GM12878 (cell line): ENCODE data around the gene ATP6V0A1. TPM values are rescaled to one million over a fixed set of nuclear protein-coding genes. Genes with fewer than 3 reads are reported as not detected.

Experiments
- ATF7 ChIP-seq: fragments of 450-650 bp; IDR thresholded peaks from 2 replicates; pipeline ENCODE4 v1.6.1; 2016; ENCODE audit warnings: low read depth, mild to moderate bottlenecking
- CBFB ChIP-seq: IDR thresholded peaks from 2 replicates; pipeline ENCODE4 v1.6.1; 2016; ENCODE audit warnings: antibody characterized with exemption, low read depth
- CEBPZ ChIP-seq: fragments of 150-350 bp; IDR thresholded peaks from 2 replicates; pipeline ENCODE4 v1.6.1; 2016; ENCODE audit warnings: low read depth, low read length
- CHD2 ChIP-seq: IDR thresholded peaks from 2 replicates; pipeline ENCODE4 v1.6.1; 2011; ENCODE audit warnings: low read depth, low read length, improper control_type of control experiment, borderline replicate concordance
- CREB1 ChIP-seq: IDR thresholded peaks from 2 replicates; pipeline ENCODE4 v1.6.1; 2012; ENCODE audit warnings: low read depth, mild to moderate bottlenecking, inconsistent platforms
- CREM ChIP-seq: IDR thresholded peaks from 2 replicates; pipeline ENCODE4 v1.6.1; 2014; ENCODE audit warnings: antibody characterized with exemption, low read depth
- DPF2 ChIP-seq: fragments of 450-650 bp; IDR thresholded peaks from 2 replicates; pipeline ENCODE4 v1.6.1; 2017; ENCODE audit warnings: mild to moderate bottlenecking
- E2F4 ChIP-seq: IDR thresholded peaks from 2 replicates; pipeline ENCODE4 v1.6.1; 2012; ENCODE audit warnings: low read depth, low read length, improper control_type of control experiment
- GABPA ChIP-seq: IDR thresholded peaks from 2 replicates; pipeline ENCODE4 v1.6.1; 2014; ENCODE audit warnings: antibody characterized with exemption, low read depth, mild to moderate bottlenecking, inconsistent platforms
- IKZF2 ChIP-seq, 2 experiments: fragments of 450-650 bp; IDR thresholded peaks; 2 replicates each; pipeline ENCODE4 v1.6.1; 2017; ENCODE audit warnings: mild to moderate bottlenecking in 2 of 2, moderate library complexity in 2 of 2
- JUNB ChIP-seq: IDR thresholded peaks from 2 replicates; pipeline ENCODE4 v1.6.1; 2016; ENCODE audit warnings: antibody characterized with exemption, mild to moderate bottlenecking
- MLLT1 ChIP-seq: fragments of 450-650 bp; IDR thresholded peaks from 2 replicates; pipeline ENCODE4 v1.6.1; 2016; ENCODE audit warnings: mild to moderate bottlenecking
- MYC ChIP-seq: IDR thresholded peaks from 2 replicates; pipeline ENCODE4 v1.6.1; 2011; ENCODE audit warnings: mild to moderate bottlenecking, low read length, moderate library complexity, inconsistent platforms; ENCODE audit not compliant: insufficient read depth, insufficient replicate concordance, insufficient read length, severe bottlenecking
- NBN ChIP-seq: fragments of 450-650 bp; IDR thresholded peaks from 2 replicates; pipeline ENCODE4 v1.6.1; 2016
- PBX3 ChIP-seq: IDR thresholded peaks from 2 replicates; pipeline ENCODE4 v1.6.1; 2011; ENCODE audit warnings: mild to moderate bottlenecking, low read depth, low read length, moderate library complexity; ENCODE audit not compliant: insufficient replicate concordance
- RCOR1 ChIP-seq: conservative IDR thresholded peaks from 2 replicates; pipeline ENCODE4 v1.6.1; 2012; ENCODE audit warnings: low read depth, low read length, improper control_type of control experiment
- RELA ChIP-seq: fragments of 450-650 bp; IDR thresholded peaks from 2 replicates; pipeline ENCODE4 v1.8.0; 2014; ENCODE audit warnings: borderline replicate concordance; ENCODE audit not compliant: partially characterized antibody
- SREBF1 ChIP-seq: IDR thresholded peaks from 2 replicates; pipeline ENCODE4 v1.6.1; 2012; ENCODE audit warnings: mild to moderate bottlenecking, low read length
- SREBF2 ChIP-seq: IDR thresholded peaks from 2 replicates; pipeline ENCODE4 v1.6.1; 2012; ENCODE audit warnings: mild to moderate bottlenecking, low read length
- SUPT20H ChIP-seq: IDR thresholded peaks from 2 replicates; pipeline ENCODE4 v1.6.1; 2011; ENCODE audit warnings: low read depth, mild to moderate bottlenecking, low read length, moderate library complexity, borderline replicate concordance; ENCODE audit not compliant: control insufficient read depth
- YY1 ChIP-seq: IDR thresholded peaks from 2 replicates; pipeline ENCODE4 v1.6.1; 2011; ENCODE audit warnings: low read depth, mild to moderate bottlenecking, low read length
- ZBTB33 ChIP-seq: fragments of 450-650 bp; IDR thresholded peaks from 2 replicates; pipeline ENCODE4 v1.6.1; 2017; ENCODE audit warnings: mild to moderate bottlenecking
- polyA plus RNA-seq, 11 experiments: library from polyadenylated mRNA; depleted of rRNA in 4 of 11; unstranded in 6 of 11; stranded (reverse) in 5 of 11; fragments of >200 nt; fragmentation: Nextera tagmentation in 4 of 11; fragmentation: Illumina TruSeq in 1 of 11; extraction: Ambion mirVana in 4 of 11; extraction: Trizol in 1 of 11; gene quantifications; 1 replicate in 1 of 11; 2 replicates in 10 of 11; pipeline versions ENCODE4 v1.2.1 to v1.2.3, GENCODE V29; 2011 to 2016; ENCODE audit warnings: inconsistent platforms in 2 of 11, missing spikeins in 2 of 11, low read depth in 1 of 11
- total RNA-seq, 4 experiments: library from RNA; depleted of rRNA in 3 of 4; stranded (reverse); fragments of >200 nt in 3 of 4; fragmentation: Illumina TruSeq in 1 of 4; extraction: Trizol in 1 of 4; gene quantifications; 2 replicates each; pipeline versions ENCODE4 v1.2.1 to v1.2.3, GENCODE V29; 2013 to 2021

ATP6V0A1 gene
- total and polyA plus RNA-seq, 10 of the 15 experiments (the other 5 are each of a cell fraction or from before 2014, with no cell fraction given): 3.0 to 76.6 (median 30.9) TPM

- TF ChIP-seq GABPA: 0 out of 2 replicates have a peak, but pooled peaks have one; percentile 27
- no peak for TF ChIP-seq YY1
- no peak for TF ChIP-seq CREB1
- no peak for TF ChIP-seq ZBTB33
- TF ChIP-seq ATF7: peak; percentile 46
- TF ChIP-seq SUPT20H: no peak
- TF ChIP-seq NBN: peak; percentile 59; the same call in 1 of the 2 replicates
- TF ChIP-seq RELA: no peak
- TF ChIP-seq CBFB: peak; percentile 96
- no peak for TF ChIP-seq SREBF1
- peak; percentile 19; the same call in 1 of the 2 replicates for TF ChIP-seq CREM
- TF ChIP-seq JUNB: no peak
- TF ChIP-seq PBX3: no peak
- TF ChIP-seq CEBPZ: no peak
- 0 out of 2 replicates have a peak, but pooled peaks have one; percentile 57 for TF ChIP-seq DPF2
- no peak for TF ChIP-seq E2F4
- no peak for TF ChIP-seq CHD2
- TF ChIP-seq MYC: no peak
- TF ChIP-seq RCOR1: 0 out of 2 replicates have a peak, but pooled peaks have one; percentile 35
- no peak for TF ChIP-seq SREBF2
- peak; percentile 88 to 91 for TF ChIP-seq IKZF2 (IDR thresholded peaks at IDR 0.05)
- TF ChIP-seq MLLT1: peak; percentile 83
Measured at GRCh38 chr17:42456223-42457106, 2.2 kb upstream of the ATP6V0A1 start (continued).
